ENCODE data around the gene NACA2.
A peak's percentile ranks its signal among the peaks of the same experiment; 100 is the strongest.
"Not testable (repeated sequence)": the region's sequence is repeated elsewhere in the genome, so short reads cannot be mapped to it uniquely, and the experiment has no call there.

The NACA2 gene

DNA sequence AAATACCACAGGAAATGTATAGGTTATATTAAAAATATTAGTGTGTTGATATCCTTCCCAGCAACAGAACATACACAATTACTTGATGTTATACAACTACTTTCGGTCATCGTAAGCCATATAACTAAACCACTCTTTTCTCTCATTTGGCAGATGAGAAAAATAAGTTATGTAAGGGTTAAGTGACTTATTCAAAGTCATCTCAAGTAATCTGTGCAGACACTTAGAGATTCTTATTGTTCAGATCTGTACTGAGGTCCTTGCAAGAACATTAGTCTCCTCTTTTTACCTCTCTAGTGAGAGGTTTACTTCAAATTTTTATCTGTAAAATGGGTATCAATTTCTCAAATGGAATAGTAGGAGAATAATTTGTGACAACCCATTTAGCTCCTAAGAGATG lies 15.0 kb downstream of the NACA2 start:
- Histone ChIP-seq H2AFZ (ENCODE audit: low read depth, low read length) (no peak overlapping the region), H3K27ac (ENCODE audit: low read length) (no peak overlapping the region), H3K4me1 (ENCODE audit: insufficient read depth, low read length) (no peaks in the 10 kb centered on the region), H3K4me2 (ENCODE audit: insufficient read depth, low read length) (no peak overlapping the region), H3K9ac (ENCODE audit: low read depth, low read length) (no peak overlapping the region), H3K4me3 (ENCODE audit: low read depth in 1 of 2, low read length in 2 of 2) (no peak overlapping the region), H3K79me2 (ENCODE audit: insufficient read depth, low read length) (no peaks in the 10 kb centered on the region), H3K36me3 (ENCODE audit: insufficient read depth, low read length) (no peaks in the 10 kb centered on the region), H3K27me3 (ENCODE audit: insufficient read depth, low read length, poor library complexity) (peaks cover 7% of the 10 kb centered on the region), H4K20me1 (ENCODE audit: insufficient read depth, low read length) (no peaks in the 10 kb centered on the region), H3K9me3 (ENCODE audit: insufficient read depth, low read length, severe bottlenecking) (peaks cover 3% of the 10 kb centered on the region)
- DNase-seq (no peak), ATAC-seq (ENCODE audit: insufficient read depth, low read depth) (no peak)
- no peak for TF ChIP-seq EZH2 (IDR thresholded peaks at IDR 0.05; ENCODE audit: borderline replicate concordance, low read depth, low read length, severe bottlenecking)
- TF ChIP-seq, protein P1, sequence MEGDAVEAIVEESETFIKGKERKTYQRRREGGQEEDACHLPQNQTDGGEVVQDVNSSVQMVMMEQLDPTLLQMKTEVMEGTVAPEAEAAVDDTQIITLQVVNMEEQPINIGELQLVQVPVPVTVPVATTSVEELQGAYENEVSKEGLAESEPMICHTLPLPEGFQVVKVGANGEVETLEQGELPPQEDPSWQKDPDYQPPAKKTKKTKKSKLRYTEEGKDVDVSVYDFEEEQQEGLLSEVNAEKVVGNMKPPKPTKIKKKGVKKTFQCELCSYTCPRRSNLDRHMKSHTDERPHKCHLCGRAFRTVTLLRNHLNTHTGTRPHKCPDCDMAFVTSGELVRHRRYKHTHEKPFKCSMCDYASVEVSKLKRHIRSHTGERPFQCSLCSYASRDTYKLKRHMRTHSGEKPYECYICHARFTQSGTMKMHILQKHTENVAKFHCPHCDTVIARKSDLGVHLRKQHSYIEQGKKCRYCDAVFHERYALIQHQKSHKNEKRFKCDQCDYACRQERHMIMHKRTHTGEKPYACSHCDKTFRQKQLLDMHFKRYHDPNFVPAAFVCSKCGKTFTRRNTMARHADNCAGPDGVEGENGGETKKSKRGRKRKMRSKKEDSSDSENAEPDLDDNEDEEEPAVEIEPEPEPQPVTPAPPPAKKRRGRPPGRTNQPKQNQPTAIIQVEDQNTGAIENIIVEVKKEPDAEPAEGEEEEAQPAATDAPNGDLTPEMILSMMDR (IDR thresholded peaks at IDR 0.05; ENCODE audit: borderline replicate concordance, extremely low read depth, low read length, poor library complexity, severe bottlenecking), result no peak

DNA sequence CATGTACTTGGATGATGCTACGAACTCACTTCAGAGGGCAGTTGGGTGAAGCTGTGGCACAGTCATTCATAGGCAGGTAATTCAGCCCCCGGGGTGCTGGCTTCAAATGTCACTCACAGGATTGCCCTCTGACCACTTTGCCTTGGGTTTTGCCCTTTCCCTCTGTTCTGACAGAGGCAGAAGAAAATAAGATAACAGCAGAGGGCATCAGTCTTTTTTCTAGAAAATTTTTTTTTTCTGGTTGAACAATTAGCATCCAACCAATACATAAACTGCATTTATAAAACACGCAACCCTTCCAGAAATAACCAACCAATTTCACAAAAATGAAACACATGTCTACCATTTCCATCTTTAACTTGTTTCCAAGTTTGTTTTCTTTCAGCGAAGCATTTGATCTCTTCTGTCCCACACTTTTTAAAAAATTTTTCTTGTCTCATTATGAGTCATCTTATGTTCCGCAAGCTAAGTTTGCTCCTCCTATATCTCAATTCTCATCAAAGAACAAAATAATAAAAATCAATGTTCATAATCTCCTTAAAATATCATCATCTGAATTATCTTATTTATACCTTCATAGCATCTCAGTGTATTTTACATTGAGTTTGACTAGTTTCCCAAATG lies 15.6 kb downstream of the NACA2 start:
- Histone ChIP-seq H3K27ac (ENCODE audit: low read length) (no peak overlapping the region), H3K9ac (ENCODE audit: low read depth, low read length) (no peak overlapping the region), H2AFZ (ENCODE audit: low read depth, low read length) (no peak overlapping the region), H3K36me3 (ENCODE audit: insufficient read depth, low read length) (no peaks in the 10 kb centered on the region), H4K20me1 (ENCODE audit: insufficient read depth, low read length) (no peaks in the 10 kb centered on the region), H3K4me1 (ENCODE audit: insufficient read depth, low read length) (no peaks in the 10 kb centered on the region), H3K9me3 (ENCODE audit: insufficient read depth, low read length, severe bottlenecking) (peaks cover 8% of the 10 kb centered on the region), H3K79me2 (ENCODE audit: insufficient read depth, low read length) (no peaks in the 10 kb centered on the region), H3K4me3 (ENCODE audit: low read depth in 1 of 2, low read length in 2 of 2) (no peak overlapping the region), H3K4me2 (ENCODE audit: insufficient read depth, low read length) (no peak overlapping the region), H3K27me3 (ENCODE audit: insufficient read depth, low read length, poor library complexity) (peaks cover 7% of the 10 kb centered on the region)
- DNase-seq, result no peak
- no peak for ATAC-seq (ENCODE audit: insufficient read depth, low read depth)
- TF ChIP-seq, protein P1 (IDR thresholded peaks at IDR 0.05; ENCODE audit: borderline replicate concordance, extremely low read depth, low read length, poor library complexity, severe bottlenecking), result no peak
- TF ChIP-seq EZH2 (IDR thresholded peaks at IDR 0.05; ENCODE audit: borderline replicate concordance, low read depth, low read length, severe bottlenecking), result no peak

DNA sequence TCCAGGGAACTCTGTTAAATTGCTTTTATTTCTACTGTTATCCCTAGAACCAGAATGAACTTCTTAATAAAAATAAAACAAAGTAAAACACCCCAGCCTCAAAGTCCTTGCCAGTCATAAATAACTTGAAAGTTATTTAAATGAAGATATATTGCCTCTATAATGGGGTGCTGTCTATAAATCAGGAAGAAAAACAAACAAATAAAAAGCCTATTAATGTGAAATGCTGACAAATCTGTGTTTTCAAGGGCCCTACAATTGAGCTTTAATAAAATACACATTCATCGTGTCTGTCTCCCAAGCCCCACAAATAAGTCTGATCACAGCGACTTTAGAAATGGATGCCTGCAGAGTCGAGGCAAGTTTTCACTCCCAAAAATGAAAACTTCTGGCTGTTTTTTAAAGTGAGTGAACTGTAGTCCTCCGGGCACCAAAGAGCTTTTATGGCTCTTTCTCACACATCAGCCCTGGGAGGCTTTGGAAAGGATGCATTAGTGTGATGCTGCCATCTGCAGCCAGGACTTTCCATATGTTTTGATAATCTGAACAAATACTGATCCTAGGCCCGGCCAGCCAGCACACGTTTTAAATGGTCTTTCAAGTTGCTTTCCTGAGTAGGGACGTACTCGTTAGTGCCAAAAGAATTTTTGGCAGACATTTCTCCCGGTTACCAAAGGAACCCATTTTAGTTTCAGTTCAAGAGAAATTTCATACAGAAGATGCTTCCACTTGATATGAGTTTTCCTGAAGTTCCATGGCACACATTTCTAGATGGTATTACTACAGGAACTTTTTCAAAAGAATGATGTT lies 16.3 kb downstream of the NACA2 start:
- TF ChIP-seq EZH2 (IDR thresholded peaks at IDR 0.05; ENCODE audit: borderline replicate concordance, low read depth, low read length, severe bottlenecking), result no peak
- TF ChIP-seq, protein P1 (IDR thresholded peaks at IDR 0.05; ENCODE audit: borderline replicate concordance, extremely low read depth, low read length, poor library complexity, severe bottlenecking), result peak; percentile 51
- Histone ChIP-seq H3K9ac (ENCODE audit: low read depth, low read length) (no peak overlapping the region), H3K27me3 (ENCODE audit: insufficient read depth, low read length, poor library complexity) (peaks cover 4% of the 10 kb centered on the region), H2AFZ (ENCODE audit: low read depth, low read length) (no peak overlapping the region), H3K36me3 (ENCODE audit: insufficient read depth, low read length) (no peaks in the 10 kb centered on the region), H4K20me1 (ENCODE audit: insufficient read depth, low read length) (no peaks in the 10 kb centered on the region), H3K9me3 (ENCODE audit: insufficient read depth, low read length, severe bottlenecking) (peaks cover 8% of the 10 kb centered on the region), H3K4me1 (ENCODE audit: insufficient read depth, low read length) (no peaks in the 10 kb centered on the region), H3K79me2 (ENCODE audit: insufficient read depth, low read length) (no peaks in the 10 kb centered on the region), H3K4me3 (ENCODE audit: low read depth in 1 of 2, low read length in 2 of 2) (no peak overlapping the region), H3K27ac (ENCODE audit: low read length) (no peak overlapping the region), H3K4me2 (ENCODE audit: insufficient read depth, low read length) (no peak overlapping the region)
- ATAC-seq (ENCODE audit: insufficient read depth, low read depth), result no peak
- DNase-seq, result peak; percentile 23

DNA sequence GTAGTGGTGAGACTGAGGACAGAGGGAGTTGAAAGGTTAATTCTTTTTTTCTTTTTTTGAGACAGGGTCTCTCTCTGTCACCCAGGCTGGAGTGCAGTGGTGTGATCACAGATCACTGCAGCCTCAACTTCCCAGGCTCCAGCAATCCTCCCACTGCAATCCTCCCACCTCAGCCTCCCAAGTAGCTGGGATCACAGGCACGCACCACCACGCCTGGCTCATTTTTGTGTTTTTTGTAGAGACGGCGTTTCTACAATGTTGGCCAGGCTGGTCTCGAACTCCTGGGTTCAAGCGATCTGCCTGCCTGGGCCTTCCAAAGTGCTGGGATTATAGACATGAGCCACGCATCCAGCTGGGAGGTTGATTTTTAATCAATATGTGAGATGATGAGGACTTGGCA lies 18.5 kb downstream of the NACA2 start:
- not testable (repeated sequence) for H3K27me3 ChIP-seq (ENCODE audit: insufficient read depth, low read length, poor library complexity); H4K20me1 ChIP-seq (ENCODE audit: insufficient read depth, low read length); H3K9me3 ChIP-seq (ENCODE audit: insufficient read depth, low read length, severe bottlenecking); H3K9ac ChIP-seq (ENCODE audit: low read depth, low read length); DNase-seq; H3K4me1 ChIP-seq (ENCODE audit: insufficient read depth, low read length); H3K4me3 ChIP-seq (ENCODE audit: low read depth in 1 of 2, low read length in 2 of 2); ATAC-seq (ENCODE audit: insufficient read depth, low read depth); H3K27ac ChIP-seq (ENCODE audit: low read length); H2AFZ ChIP-seq (ENCODE audit: low read depth, low read length); H3K79me2 ChIP-seq (ENCODE audit: insufficient read depth, low read length); H3K4me2 ChIP-seq (ENCODE audit: insufficient read depth, low read length); H3K36me3 ChIP-seq (ENCODE audit: insufficient read depth, low read length)

Measured in DND-41 (cell line).